Heart right ventricle (tissue), 16 donors: Measurements from ENCODE around the gene TMEM154. TPM values are rescaled to one million over a fixed set of nuclear protein-coding genes. Genes with fewer than 3 reads are reported as not detected.

ENCODE experiments used
- ATAC-seq, 8 donors: fragments of 200-7000 bp; cut with Tn5 transposase; one replicate each; pipeline ENCODE4 v1.9.1; 2020; ENCODE audit warnings: mild to moderate bottlenecking in 8 of 8, moderate library complexity in 8 of 8, moderate number of reproducible peaks in 1 of 8
- DNase-seq, 2 donors: peaks; one replicate each; pipeline ENCODE4 v3.0.0-alpha.2; 2020
- H3K27ac ChIP-seq, 10 donors: fragments of 200-600 bp; sonication (generic) in 2 of 10; one replicate each; pipeline versions ENCODE4 v1.5.0 to v1.8.0; 2020 to 2022; ENCODE audit warnings: mild to moderate bottlenecking in 3 of 10
- H3K27me3 ChIP-seq, 7 donors: fragments of 200-600 bp; one replicate each; pipeline ENCODE4 v1.8.0; 2021 to 2022; ENCODE audit warnings: mild to moderate bottlenecking in 2 of 7
- H3K36me3 ChIP-seq, 9 donors: fragments of 200-600 bp; sonication (generic) in 1 of 9; one replicate each; pipeline versions ENCODE4 v1.5.0 to v1.8.0; 2020 to 2022; ENCODE audit warnings: mild to moderate bottlenecking in 2 of 9
- H3K4me1 ChIP-seq, 9 donors: fragments of 200-600 bp; sonication (generic) in 1 of 9; one replicate each; pipeline versions ENCODE4 v1.5.0 to v1.8.0; 2020 to 2022; ENCODE audit warnings: mild to moderate bottlenecking in 4 of 9
- H3K4me3 ChIP-seq, 10 donors: fragments of 200-600 bp; sonication (generic) in 2 of 10; one replicate each; pipeline versions ENCODE4 v1.5.0 to v1.8.0; 2020 to 2022; ENCODE audit warnings: mild to moderate bottlenecking in 7 of 10, moderate library complexity in 2 of 10
- H3K9me3 ChIP-seq, 11 donors: fragments of 200-600 bp in 10 of 11; sonication (generic) in 2 of 11; one replicate each; pipeline versions ENCODE4 v1.5.0 to v1.8.0; 2013 to 2022; ENCODE audit warnings: mild to moderate bottlenecking in 2 of 11, control low read depth in 1 of 11, moderate library complexity in 1 of 11
- CTCF ChIP-seq, 9 donors: fragments of 200-600 bp; sonication (generic) in 2 of 9; IDR thresholded peaks; one replicate each; pipeline versions ENCODE4 v1.5.0 to v1.8.0; 2021 to 2022; ENCODE audit warnings: antibody characterized with exemption in 9 of 9, mild to moderate bottlenecking in 5 of 9, moderate library complexity in 1 of 9
- WGBS, 2 donors: extraction: QIAGEN DNeasy Blood & Tissue Kit; methylation state at CpG; one replicate each; pipeline ENCODE4 v1.1.7; 2013; ENCODE audit warnings: inconsistent platforms in 1 of 2; 5-methylcytosine and 5-hydroxymethylcytosine counted together
- intact Hi-C, 10 donors: fragments of 100-400 bp; cut with DNase I; formaldehyde crosslinking; loops; one replicate each; pipeline versions ENCODE4 v1.11.1 to v1.14.2; 2022
- polyA plus RNA-seq, 2 donors: library from polyadenylated mRNA; stranded (reverse); fragments of 200-250 nt; gene quantifications; one replicate each; pipeline ENCODE4 v1.2.3, GENCODE V29; 2013
- total RNA-seq, 10 donors: library from RNA; stranded (reverse); fragmentation: NEBNext Ultra II Directional in 3 of 10; extraction: Animal tissue kit (Norgen Biotek cat#: 25700) in 3 of 10; gene quantifications; one replicate each; pipeline versions ENCODE4 v1.2.1 to v1.2.4, GENCODE V29; 2021 to 2023
- donor health status: Arrhythmogenic right ventricular cardiomyopathy.
- donor health status: ischemic (EF 13 %, LVEDD 7.1; RV severe dilation, severe dysfunction).
- donor health status: healthy with polysubstance abuse.
- donor health status: DM: no; HTN: yes; CAD: no.
- donor health status: DM: no; HTN: no; CAD: no.
- donor health status: ischemic (EF 25% LVEDD 6.9; RV normal size, moderate dysfunction).
- donor health status: ischemic (EF 25% LVEDD 5.7; RV mildly dilated, moderate dysfunction).
- donor health status: healthy.
- donor health status: DM: yes; HTN: yes; CAD: no.
- donor health status: Ischemic cardiomyopathy.
- donor health status: ischemic (EF 35%, LVEDD 5.7; RV mildly dilated, moderate dysfunction).
- donor health status: nonischemic (EF 11% LVEDD 7.7; RV severe dilation, severe dysfunction).
- donor health status: DM: yes; HTN: yes; CAD: no.
- donor health status: PGD.
- donor health status: ischemic (EF 29% LVEDD 5.4; RV normal size, mild dysfunction).
- donor health status: nonischemic (EF 23%, LVEDD 6.1; RV moderate dilation, normal function).

TMEM154 gene
- total and polyA plus RNA-seq, 12 donors: 0.25 to 5.4 (median 1.8) TPM

GRCh38 chr4:152577708-152578396 is 101.9 kb downstream of the TMEM154 start:
- no peak for TF ChIP-seq CTCF (IDR thresholded peaks at IDR 0.05)
- WGBS, 2 donors: 53 to 56% methylated on average over 6 of the region's 6 CpGs
- H3K9me3 ChIP-seq: no peaks in the 10 kb centered on the region
- intact Hi-C loops: no loop called here
- no peaks in the 10 kb centered on the region for H3K36me3 ChIP-seq
- DNase-seq (no peak), ATAC-seq (no peak)
- peaks cover 0 to 8% (median 0%) of the 10 kb centered on the region in 7 donors for H3K27me3 ChIP-seq
- H3K27ac ChIP-seq: no peak overlapping the region
- H3K4me1 ChIP-seq: peaks cover 0 to 8% (median 0%) of the 10 kb centered on the region in 9 donors
- no peak overlapping the region for H3K4me3 ChIP-seq

GRCh38 chr4:152575533-152575932 is 104.3 kb downstream of the TMEM154 start:
- 64 to 82% methylated on average over 1 of the region's 1 CpG for WGBS, 2 donors
- Histone ChIP-seq H3K9me3 (no peaks in the 10 kb centered on the region), H3K4me1 (peaks cover 0 to 8% (median 0%) of the 10 kb centered on the region in 9 donors), H3K36me3 (no peaks in the 10 kb centered on the region), H3K27me3 (peaks cover 0 to 8% (median 0%) of the 10 kb centered on the region in 7 donors), H3K27ac (no peak overlapping the region), H3K4me3 (no peak overlapping the region)
- TF ChIP-seq CTCF (IDR thresholded peaks at IDR 0.05): no peak
- intact Hi-C loops: no loop called here
- ATAC-seq: no peak
- no peak for DNase-seq

- peaks cover 0 to 8% (median 0%) of the 10 kb centered on the region in 9 donors for H3K4me1 ChIP-seq
- ATAC-seq: no peak
- intact Hi-C loops: no loop called here
- WGBS, 2 donors: 87% methylated on average over 2 of the region's 2 CpGs
- H3K27me3 ChIP-seq: peaks cover 0 to 8% (median 0%) of the 10 kb centered on the region in 7 donors
- no peak for TF ChIP-seq CTCF (IDR thresholded peaks at IDR 0.05)
- H3K4me3 ChIP-seq: no peak overlapping the region
- H3K27ac ChIP-seq: no peak overlapping the region
- DNase-seq: no peak
- H3K36me3 ChIP-seq: no peaks in the 10 kb centered on the region
- H3K9me3 ChIP-seq: no peaks in the 10 kb centered on the region
Measured at GRCh38 chr4:152573861-152574260, 105.9 kb downstream of the TMEM154 start.

- ATAC-seq: no peak
- Histone ChIP-seq H3K4me3 (no peak overlapping the region), H3K9me3 (no peaks in the 10 kb centered on the region), H3K36me3 (no peaks in the 10 kb centered on the region), H3K4me1 (no peaks in the 10 kb centered on the region), H3K27me3 (peaks cover 0 to 4% (median 0%) of the 10 kb centered on the region in 7 donors), H3K27ac (no peak overlapping the region)
- intact Hi-C loops: no loop called here
- 69 to 74% methylated on average over 9 of the region's 9 CpGs for WGBS, 2 donors
- DNase-seq: no peak
- TF ChIP-seq CTCF (IDR thresholded peaks at IDR 0.05): no peak
Measured at GRCh38 chr4:152572417-152573086, 107.2 kb downstream of the TMEM154 start.
